Fibroblast of skin of right biceps (primary cell): Measurements from ENCODE around the gene TAGLN2.

Source experiments
- DNase-seq: peaks from one replicate; pipeline ENCODE4 v3.0.0-alpha.2; 2013

Gene TAGLN2

DNA sequence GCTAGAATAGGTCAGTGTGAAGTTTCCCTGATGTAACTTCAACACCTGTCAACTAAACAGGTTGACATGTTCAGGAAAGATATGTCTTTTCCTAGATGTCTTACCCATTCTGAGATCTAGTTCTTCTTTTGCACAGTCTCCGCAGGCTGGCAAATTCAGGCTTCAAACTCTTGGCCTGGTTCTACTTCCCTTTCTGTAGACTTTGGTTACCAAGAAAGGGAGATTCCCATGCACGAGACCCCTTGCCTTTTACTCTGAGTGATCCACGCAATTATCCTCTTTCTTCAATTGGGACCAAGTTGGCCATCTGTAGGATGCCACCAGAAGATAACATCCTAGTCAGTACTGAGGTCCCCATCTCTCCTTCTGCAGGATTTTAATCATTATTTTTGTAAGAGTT is 27.3 kb downstream of the TAGLN2 start:
- no peak for DNase-seq

DNA sequence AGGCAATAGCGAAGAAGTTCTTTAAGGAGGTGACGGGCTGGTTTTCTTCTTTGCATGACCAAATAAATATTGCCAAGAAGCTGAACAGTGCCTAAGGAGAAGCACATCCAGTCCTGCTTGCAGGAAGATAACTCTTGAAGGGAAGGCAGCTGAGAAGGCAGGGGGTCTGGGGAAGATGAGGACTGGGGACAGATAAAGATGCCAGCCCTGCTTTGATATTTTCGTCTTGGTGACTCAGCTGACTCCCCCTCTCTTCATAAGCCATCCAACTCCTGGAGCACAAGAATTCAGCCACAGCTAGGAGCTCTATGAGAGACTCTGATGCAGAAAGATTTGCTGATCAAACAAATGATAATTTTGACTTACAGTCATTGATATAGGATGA is 28.8 kb downstream of the TAGLN2 start:
- DNase-seq: no peak

DNA sequence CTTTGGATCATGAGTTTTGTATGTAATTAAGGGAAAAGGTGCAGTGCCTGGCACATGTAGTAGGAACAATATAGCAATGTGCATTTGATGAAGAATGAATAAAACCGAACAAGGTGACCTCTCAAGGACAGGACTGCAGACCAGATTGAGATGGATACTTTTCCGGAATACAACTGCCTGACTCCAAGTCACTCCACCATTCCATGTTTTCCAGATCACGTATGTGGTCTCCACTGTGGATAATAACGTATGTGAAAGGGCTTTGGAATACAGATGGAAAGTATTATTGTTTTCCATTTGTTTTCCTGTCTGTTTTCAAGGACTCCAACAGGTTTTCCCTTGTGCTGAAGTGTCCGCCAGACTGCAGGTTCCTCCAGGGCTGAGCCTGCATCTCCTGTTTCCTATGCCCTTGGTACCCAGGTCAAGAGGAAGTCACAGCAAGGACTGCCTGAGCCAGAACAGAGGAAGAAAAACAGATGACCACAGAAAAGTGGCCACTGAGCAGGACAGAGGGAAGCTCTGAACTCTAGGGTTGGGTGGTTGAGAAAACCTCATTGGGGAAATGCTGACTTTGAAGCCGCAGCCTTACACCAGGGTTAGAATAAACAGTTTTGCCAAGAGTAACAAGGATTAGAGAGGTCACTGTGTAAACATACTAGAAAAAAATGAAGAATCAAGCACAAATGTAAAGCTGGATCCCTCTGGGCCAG is 29.3 kb downstream of the TAGLN2 start:
- DNase-seq: peak; percentile 24

DNA sequence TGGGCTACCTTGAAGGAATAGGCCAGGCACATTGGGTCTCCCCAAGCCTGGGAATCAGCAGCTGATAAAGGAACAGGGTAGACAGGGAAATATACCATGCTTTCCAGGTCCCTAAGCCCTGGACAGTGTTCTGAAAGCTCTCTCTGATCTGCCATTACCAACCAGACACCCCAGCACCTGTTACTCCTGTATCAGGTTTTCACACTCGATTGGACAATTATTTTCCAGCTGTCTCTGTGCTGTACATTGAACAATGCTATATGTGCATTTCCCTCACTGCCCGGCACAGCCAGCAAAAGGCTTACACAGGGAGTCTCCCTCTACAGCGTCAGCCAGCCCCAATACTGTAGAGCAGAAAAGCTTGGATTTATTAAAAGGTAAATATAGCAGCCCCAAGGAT is 30.0 kb downstream of the TAGLN2 start:
- no peak for DNase-seq

DNA sequence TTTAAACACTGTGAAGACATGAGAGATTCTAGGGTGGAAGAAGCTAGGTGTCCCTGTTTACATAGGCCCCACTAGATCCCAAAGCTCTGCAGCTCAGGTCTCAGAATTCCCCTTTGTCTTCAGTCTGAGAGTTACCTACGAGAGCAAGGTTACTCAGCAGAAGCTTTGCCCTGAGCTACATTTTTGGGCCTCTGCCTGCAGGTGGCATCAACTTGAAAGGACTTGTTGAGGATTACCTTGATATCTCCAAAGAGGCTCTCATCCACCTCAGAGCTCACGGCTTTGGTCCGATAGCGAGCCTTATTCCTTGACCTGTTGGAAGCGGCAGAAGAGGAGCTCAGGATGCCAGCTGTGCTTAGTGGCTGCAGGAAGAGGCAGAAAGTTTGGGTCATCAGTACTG is 32.4 kb downstream of the TAGLN2 start:
- DNase-seq: no peak

DNA sequence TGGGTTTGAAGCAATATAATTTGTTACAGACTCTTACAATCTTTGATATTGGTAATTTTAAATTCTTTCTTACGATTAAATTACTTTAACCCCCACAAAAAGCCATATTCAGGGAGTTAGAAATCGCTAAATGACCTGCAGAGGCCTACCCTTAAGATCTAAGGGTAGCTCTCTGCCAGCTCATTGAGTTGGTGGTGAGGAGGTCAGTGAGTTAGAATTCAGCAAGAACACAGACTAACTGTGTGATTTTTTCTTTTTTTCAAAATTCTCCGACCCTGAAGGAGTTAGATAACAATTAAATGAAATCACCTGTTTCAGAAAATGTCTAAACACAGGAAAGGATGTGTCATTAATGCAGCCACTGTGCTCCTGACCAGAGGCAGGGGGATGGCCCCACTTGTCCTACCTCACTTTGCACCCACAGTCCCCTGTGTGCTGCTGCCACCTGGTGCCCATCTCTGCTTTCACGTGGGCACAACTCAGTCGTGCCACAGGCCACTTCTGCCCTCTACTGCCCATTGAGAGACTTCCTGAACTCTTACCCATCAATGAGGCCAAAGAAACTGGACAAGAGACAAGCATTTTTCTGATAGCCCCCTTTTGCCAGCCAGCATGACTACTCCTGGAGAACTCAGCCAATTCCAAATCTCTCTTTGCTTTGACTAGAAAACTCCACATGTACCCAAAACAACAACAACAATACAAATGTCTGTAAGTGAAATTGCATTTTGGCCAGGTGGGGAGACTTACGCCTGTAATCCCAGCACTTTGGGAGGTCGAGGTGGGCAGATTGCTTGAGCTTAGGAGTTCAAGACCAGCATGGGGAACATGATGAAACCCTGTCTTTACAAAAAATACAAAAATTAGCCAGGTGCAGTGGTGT is 33.8 kb downstream of the TAGLN2 start:
- peak; percentile 86 for DNase-seq

DNA sequence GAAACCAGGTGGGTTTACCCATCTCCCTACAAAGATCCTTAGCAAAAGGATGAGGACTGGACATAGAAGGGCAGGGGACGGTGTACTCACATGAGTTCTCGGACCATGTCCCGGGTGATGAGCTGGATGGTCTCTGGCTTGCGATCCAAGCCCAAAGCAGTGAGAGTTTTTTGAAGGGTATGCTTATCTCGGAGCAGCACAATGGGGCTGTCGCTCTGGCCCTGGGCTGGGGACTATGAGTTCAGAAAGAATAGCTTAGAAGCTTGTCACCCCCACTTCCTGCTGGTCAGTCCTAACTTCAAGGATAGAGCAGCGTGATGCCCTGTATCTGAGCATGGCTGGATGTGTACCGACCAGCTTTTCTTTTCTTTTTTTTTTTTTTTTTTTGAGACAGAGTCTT is 34.9 kb downstream of the TAGLN2 start:
- DNase-seq: no peak

DNA sequence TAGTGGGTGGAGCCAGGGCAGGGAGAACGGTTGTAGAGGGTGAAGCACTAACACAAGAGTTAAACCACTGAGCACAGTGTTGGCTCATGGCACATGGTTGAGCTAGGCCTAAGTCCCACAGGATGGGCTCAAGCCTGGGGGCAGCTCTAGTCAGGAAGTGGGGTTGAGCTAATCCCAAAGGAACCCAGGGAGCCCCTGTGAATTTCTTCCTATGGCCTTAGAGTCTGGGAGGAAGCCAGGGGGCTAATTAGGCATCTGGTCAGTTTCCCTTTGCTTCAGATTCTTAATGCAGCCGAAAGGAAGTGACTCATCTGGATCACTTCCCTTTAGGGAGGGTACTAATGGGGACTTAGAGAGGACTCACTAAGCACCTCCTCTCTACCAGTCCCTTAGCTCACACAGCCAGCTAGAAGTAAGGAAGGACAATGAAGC is 35.5 kb downstream of the TAGLN2 start:
- peak; percentile 94 for DNase-seq

DNA sequence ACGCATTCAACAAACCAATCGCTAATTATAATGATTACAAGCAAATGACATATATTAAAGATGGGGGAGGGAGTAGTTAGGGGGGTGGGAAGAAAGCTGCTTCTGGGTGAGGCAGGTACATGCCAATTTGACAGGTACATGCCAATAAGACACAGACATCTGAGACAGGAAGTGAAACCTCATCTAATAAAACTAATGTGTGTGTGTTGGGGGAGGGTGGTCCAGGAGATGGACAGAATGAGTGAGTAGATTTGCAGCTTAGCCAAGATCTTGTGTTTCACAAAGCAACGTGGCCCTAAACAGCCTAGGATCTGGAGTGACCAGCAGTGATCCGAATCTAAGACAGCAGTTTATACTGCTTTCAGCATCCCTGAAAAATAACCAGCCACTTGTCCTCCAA is 36.1 kb downstream of the TAGLN2 start:
- no peak for DNase-seq

DNA sequence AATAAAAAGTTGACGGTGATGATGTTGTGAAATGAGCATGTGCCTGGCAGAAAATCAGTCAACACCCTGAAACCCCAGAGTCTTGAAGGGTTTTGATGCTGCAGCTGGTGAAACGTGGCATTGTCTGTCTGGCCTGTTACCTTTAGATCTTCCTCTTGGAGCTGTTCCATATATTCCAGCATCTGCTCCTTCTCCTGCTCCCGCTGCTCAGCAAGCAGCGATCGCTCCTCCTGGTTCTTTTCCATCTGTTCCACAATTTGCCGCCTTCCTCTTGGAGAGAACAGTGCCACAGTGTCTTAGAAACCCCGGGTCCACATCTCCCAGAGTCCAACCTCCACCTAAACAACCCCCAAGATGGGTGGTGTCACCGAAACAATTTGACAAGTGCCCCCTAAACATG is 41.0 kb downstream of the TAGLN2 start:
- no peak for DNase-seq

DNA sequence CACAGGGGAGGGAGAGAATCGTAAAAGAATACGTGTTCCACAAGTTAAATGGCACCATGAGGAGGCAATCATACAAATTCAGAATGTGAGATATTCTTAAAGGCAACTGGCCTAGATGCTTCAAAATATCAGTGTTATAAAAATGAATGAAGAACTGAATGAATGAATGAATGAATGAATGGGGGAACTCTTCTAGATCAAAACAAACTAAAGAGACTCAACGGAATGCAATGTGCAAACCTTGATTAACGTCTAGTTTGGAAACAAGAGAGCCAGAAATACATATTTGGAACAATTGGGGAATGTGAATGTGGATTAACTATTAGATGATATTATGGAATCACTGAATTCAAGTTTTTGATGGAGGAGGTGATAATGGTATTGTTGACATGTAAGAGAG is 42.2 kb downstream of the TAGLN2 start:
- DNase-seq: no peak

DNA sequence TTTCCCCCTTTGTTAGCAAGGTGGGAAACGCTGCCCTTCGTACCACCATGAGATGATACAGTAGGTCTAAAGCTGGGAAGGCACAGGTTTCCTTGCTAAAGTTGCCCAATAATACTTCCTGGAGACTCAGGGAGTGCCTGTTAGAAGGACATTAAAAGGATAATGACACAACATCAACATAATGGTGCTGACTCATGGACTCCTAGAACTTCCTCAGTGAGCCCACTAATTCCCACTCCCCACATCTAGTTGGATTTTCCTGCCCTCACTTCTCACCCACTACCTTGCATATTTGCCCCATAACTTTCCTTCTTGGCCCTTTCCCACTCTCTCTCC is 42.8 kb downstream of the TAGLN2 start:
- peak; percentile 56 for DNase-seq

DNA sequence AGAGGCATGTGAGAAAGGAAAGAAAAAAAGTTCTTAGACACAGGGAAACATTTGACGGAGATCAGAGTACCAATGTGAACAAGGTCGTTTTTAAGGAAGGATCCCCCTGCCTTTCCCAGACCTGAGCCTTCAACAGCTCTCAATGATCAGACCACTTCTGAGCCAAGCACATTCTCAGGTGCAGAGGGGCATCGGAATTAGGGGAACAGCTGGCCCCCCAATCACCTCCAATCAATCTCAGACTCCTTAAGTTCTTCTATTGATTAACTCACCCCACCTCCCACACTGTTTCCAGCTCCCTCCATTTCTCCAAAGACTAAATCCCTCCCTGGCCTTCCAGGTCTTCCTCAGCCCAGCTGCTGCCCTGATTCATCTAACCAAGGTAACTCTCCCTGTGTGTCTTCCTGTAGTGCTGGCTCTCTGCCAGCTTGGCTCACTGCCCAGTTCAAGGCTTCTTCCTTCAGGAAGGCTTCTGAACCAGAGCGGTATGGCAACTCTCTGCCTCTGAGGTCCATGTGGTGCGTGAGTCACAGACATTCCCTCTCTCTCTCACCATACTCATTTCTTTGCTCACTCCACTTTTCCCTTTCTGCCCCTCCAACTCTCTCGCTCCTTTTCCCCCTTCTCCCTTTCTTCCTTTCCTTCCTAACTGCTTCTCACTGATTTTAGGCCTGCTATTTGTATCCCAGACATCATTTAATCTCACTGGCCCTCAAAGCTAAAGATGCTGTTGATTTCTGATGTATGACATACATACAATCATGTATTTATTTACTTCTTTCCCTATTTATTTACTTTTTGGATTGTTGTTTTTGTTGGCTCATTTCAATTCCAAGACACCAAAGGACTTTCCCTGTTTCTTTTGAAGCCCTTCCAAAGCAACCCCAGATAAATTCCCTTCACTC is 43.4 kb downstream of the TAGLN2 start:
- DNase-seq: peak; percentile 99

DNA sequence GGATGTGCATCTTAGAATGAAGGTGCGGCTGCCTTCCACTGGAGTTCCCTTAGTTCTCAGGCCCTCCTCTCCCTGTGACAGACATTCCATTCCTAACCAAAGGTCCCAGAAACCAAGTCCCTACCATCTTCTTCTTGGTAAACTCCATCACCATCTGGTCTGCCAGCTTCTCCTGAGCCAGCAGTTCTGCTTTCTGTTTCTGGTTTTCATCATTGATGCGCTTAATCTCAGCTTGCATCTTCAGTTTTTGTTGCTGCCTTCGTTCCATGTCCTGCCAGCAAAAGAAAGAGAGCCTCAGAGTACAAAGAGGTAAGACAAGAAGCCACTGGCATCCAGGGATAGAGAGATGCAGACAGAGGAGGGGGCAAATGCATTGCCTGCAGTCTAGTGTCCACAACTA is 44.9 kb downstream of the TAGLN2 start:
- DNase-seq: no peak

DNA sequence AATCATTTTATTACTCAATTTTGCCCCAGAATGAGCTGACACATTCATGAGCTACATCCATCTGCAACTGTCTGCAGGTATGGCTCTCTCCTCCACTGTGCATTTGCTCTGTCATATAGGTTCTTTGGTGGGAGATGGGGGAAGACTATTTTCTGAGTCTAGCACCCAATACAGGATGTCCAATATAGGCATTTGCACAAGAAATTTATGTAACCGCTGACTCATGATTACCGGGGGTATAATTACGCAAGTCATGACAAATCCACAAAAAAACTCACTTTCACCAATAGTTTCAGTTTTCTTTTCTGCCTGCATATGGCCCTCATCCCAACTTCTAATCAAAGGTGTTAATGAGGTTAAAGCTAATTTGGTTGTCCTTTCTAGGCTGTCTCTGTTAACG is 45.3 kb downstream of the TAGLN2 start:
- DNase-seq: peak; percentile 78

DNA sequence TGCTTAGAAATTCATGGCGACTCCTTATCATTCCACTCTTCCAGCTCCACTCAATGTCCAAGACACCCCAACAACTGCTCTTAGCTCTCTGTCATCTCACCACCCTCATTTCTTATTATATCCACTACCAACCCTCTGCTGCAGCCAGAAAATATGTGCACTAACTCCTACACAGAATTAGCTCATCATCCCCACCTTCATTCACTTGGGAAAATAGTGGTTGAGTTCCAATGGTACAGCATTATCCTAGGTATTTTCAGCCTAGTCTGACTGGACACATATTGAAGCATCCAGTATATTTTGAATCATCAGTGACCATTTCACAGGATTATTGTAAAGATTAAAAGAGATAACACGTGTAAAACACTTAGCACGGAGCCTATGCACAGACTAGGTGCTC is 46.2 kb downstream of the TAGLN2 start:
- no peak for DNase-seq

DNA sequence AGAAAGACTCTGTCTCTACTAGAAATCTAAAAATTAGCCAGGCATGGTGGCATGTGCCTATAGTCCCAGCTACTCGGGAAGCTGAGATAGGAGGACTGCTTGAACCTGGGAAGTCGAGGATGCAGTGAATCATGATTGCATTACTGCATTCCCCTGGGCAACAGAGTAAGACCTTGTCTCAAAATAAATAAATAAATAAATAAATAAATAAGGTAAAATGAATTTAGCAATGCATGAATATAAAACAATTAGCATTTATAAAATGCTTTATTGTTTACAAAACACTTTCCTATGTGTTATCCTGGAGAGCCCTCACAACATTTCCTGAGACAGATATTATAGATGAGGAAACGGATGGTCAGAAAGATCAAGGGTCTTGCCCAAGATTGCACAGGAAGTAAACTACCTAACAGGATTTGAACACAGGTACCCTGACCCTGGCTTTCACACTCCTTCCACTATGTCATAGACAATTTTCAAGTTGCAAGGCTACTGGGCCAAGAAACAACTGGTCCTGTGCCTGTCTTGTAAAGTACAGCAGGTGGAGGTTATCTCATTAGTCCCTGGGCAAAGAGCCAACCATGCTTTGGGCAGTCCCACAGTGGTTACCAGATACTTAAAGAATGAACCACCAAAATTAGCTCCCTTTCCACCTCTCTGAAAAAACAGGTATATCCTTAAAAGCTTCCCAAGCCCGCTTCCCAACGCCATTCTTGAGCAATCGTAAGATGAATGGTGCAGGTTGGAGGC is 47.4 kb downstream of the TAGLN2 start:
- no peak for DNase-seq

DNA sequence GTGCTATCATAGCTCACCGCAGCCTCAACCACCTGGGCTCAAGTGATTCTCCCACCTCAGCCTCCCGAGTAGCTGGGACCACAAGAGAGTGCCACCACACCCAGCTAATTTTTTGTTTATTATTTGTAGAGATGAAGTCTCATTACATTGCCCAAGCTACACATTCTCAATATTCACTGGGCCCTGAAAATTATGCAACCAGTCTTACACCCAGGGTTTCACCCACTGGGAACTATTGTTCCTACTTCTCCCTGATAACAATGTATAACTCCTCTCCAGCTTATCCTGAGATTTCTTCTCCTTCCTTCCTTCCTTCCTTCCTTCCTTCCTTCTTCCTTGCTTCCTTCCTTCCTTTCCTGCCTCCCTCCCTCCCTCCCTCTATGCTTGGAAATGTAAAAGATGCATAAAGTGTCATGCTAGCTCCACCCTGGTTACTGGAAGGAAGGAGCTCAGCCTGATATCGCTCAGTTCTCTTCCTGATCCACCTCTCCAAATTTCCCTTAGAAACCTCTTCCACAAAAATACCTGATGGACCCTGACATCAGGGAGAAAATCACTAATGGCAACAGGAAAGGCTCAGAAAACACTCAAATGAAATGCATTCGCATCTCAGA is 51.7 kb downstream of the TAGLN2 start:
- no peak for DNase-seq

DNA sequence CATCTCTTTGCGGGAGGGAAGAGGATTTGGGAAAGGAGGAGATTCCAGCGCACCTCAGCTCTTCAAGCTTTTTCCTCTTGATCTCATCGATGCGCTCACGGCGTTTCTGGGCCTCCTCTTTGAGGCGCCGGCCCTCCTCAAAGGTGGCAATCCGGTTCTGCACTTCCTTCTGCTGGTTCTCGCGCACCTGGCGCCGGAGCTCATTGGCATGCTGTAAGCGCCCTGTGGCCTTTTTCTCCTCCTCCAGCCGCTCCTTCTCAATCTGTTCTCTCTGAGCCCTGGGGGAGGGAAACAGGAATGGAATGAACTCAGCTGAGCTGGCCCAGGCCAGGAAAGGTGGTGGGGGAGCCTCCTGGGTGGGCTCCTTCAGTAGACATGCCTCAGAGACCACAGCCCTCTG is 52.4 kb downstream of the TAGLN2 start:
- DNase-seq: no peak

DNA sequence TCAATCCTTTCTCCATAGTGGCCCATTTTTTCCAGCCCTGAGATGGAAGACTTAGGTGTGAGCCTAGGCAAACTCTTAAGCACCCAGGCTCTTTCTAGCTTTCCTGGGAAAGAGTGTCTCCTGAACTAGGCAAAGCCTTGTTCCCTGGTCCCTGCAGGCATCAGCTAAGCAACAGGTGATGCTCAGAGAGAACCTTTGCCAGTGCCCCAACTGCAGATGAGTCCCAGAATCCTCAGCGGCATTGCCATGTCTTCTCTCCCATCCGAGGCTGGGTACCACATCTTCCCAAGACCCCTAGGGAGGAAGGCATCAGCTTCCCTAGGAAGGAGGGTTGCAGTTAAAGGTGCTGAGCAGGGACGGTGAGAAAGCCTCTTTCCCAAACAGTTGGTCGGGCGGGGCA is 54.6 kb downstream of the TAGLN2 start:
- DNase-seq: no peak

DNA sequence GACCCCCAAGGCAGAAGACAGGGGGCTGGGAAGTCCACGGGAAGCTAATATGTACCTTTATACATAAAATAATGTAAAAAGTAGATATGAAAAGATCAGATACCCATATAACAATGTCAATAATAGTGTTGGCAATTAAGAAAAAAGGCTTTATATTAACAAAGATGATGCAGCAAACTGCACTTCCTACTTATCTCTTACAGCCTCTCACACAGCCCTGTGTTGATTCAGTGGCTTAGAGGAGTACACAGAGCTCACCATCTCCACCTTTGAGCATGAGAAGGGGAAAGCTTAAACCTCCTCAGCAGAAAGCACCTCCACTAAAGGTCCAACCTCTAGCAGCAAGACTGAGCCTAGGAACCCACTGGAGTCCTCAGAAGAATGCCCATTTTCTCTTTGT is 55.7 kb downstream of the TAGLN2 start:
- no peak for DNase-seq

DNA sequence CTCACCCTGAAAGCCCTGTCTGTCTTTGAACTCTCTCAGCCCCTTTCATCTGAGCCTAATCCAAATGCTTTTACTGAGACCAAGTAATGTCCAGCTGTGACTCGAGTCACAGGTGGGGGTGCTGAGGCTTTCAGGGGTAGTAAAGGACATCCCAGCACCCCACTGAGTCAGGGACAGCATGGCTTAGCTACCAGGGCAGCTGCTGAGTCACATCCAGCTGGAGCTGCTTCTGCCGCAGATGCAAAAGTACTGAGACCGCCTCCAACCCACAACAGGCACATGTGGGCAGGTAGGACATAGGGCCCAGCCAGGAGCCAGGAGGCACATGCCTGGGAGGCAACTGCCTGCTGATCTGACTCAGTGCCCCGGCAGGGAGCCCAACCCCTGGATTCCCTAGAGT is 56.1 kb downstream of the TAGLN2 start:
- DNase-seq: peak; percentile 65
